Pancreas (tissue), 10 donors: ENCODE data around the gene ZBTB8OS. TPM values are rescaled to one million over a fixed set of nuclear protein-coding genes. Genes with fewer than 3 reads are reported as not detected.

ENCODE experiments used
- ATAC-seq, 4 donors: fragments of 200-7000 bp; cut with Tn5 transposase; one replicate each; pipeline versions ENCODE4 v1.8.0 to v1.9.1; 2020; ENCODE audit warnings: mild to moderate bottlenecking in 4 of 4, moderate library complexity in 4 of 4
- DNase-seq, 6 donors: peaks; one replicate each; pipeline ENCODE4 v3.0.0-alpha.2; 2020
- FAIRE-seq: peaks from 2 replicates; lab custom pipeline; 2012; peaks lifted over from hg19 to GRCh38; lab: Jason Lieb, UNC
- H3K27ac ChIP-seq, 4 donors: fragments of 200-600 bp; sonication (generic); 1 replicate in 3 of 4; 2 replicates in 1 of 4; pipeline versions ENCODE4 v1.5.0 to v1.8.0; 2020
- H3K27me3 ChIP-seq, 4 donors: fragments of 200-600 bp; one replicate each; pipeline ENCODE4 v1.8.0; 2021
- H3K36me3 ChIP-seq, 3 donors: fragments of 200-600 bp; sonication (generic) in 1 of 3; one replicate each; pipeline versions ENCODE4 v1.5.0 to v1.8.0; 2020 to 2021
- H3K4me1 ChIP-seq, 3 donors: fragments of 200-600 bp; one replicate each; pipeline ENCODE4 v1.8.0; 2021
- H3K4me3 ChIP-seq, 4 donors: fragments of 200-600 bp; sonication (generic) in 2 of 4; one replicate each; pipeline versions ENCODE4 v1.5.0 to v1.8.0; 2020 to 2021
- H3K9me3 ChIP-seq, 4 donors: fragments of 200-600 bp; one replicate each; pipeline ENCODE4 v1.8.0; 2021
- CTCF ChIP-seq, 4 donors: fragments of 200-600 bp; sonication (generic) in 3 of 4; IDR thresholded peaks; one replicate each; pipeline versions ENCODE4 v1.5.0 to v1.8.0; 2021; ENCODE audit warnings: antibody characterized with exemption in 4 of 4
- WGBS, 2 donors: extraction: QIAGEN DNeasy Blood & Tissue Kit; methylation state at CpG; one replicate each; pipeline ENCODE4 v1.1.7; 2013; 5-methylcytosine and 5-hydroxymethylcytosine counted together
- intact Hi-C, 3 donors: fragments of 100-400 bp; cut with DNase I; formaldehyde crosslinking; loops; one replicate each; pipeline versions ENCODE4 v1.11.1 to v1.14.2; 2022
- polyA plus RNA-seq, 2 donors: library from polyadenylated mRNA; stranded (reverse); fragments of 200-250 nt; gene quantifications; one replicate each; pipeline ENCODE4 v1.2.3, GENCODE V29; 2013
- total RNA-seq, 6 donors: library from RNA; stranded (reverse); fragmentation: NEBNext Ultra II Directional in 4 of 6; extraction: Animal tissue kit (Norgen Biotek cat#: 25700) in 4 of 6; gene quantifications; one replicate each; pipeline versions ENCODE4 v1.2.1 to v1.2.4, GENCODE V29; 2021 to 2023
- donor health status: healthy with polysubstance abuse.
- donor health status: DM: no; HTN: no; CAD: no; lungs with moderate emphysema.
- donor health status: DM: no; HTN: no; CAD: no.
- donor health status: control.
- donor health status: control.
- donor health status: Bipolar disorder and iron deficiency.
- donor health status: DM: yes; HTN: yes; CAD: no.
- donor health status: DM: no; HTN: no; CAD: no.
- donor health status: DM: no; HTN: no; CAD: no.
- donor health status: DM: yes; HTN: yes; CAD: no.

ZBTB8OS gene
- total and polyA plus RNA-seq, 8 donors = 11.6 to 37.0 (median 18.3) TPM

GRCh38 chr1:32600034-32600433, 50.3 kb downstream of the ZBTB8OS start:
- H3K27ac ChIP-seq = no peak overlapping the region
- FAIRE-seq = no peak
- no peaks in the 10 kb centered on the region for H3K4me1 ChIP-seq
- no peaks in the 10 kb centered on the region for H3K27me3 ChIP-seq
- ATAC-seq = no peak
- DNase-seq = no peak
- no peaks in the 10 kb centered on the region for H3K9me3 ChIP-seq
- no peak for TF ChIP-seq CTCF (IDR thresholded peaks at IDR 0.05)
- H3K36me3 ChIP-seq = peaks cover 0 to 3% (median 0%) of the 10 kb centered on the region in 3 donors
- H3K4me3 ChIP-seq = no peak overlapping the region
- intact Hi-C loops = no loop called here
- WGBS, 2 donors = 88 to 89% methylated on average over 2 of the region's 2 CpGs

GRCh38 chr1:32592943-32593342, 57.4 kb downstream of the ZBTB8OS start:
- DNase-seq (no peak), FAIRE-seq (no peak), ATAC-seq (no peak)
- intact Hi-C loops = no loop called here
- Histone ChIP-seq H3K27ac (no peak overlapping the region), H3K36me3 (peaks cover 0 to 7% (median 0%) of the 10 kb centered on the region in 3 donors), H3K27me3 (no peaks in the 10 kb centered on the region), H3K9me3 (no peaks in the 10 kb centered on the region), H3K4me1 (no peaks in the 10 kb centered on the region), H3K4me3 (no peak overlapping the region)
- TF ChIP-seq CTCF (IDR thresholded peaks at IDR 0.05) = no peak
- WGBS, 2 donors = 94 to 95% methylated on average over 9 of the region's 9 CpGs

- no peak for DNase-seq
- ATAC-seq = no peak
- Histone ChIP-seq H3K27ac (no peak overlapping the region), H3K4me3 (no peak overlapping the region), H3K36me3 (no peaks in the 10 kb centered on the region), H3K27me3 (no peaks in the 10 kb centered on the region), H3K9me3 (no peaks in the 10 kb centered on the region), H3K4me1 (no peaks in the 10 kb centered on the region)
- 82 to 85% methylated on average over 10 of the region's 10 CpGs for WGBS, 2 donors
- FAIRE-seq = no peak
- intact Hi-C loops = no loop called here
- no peak for TF ChIP-seq CTCF (IDR thresholded peaks at IDR 0.05)
Measured at GRCh38 chr1:32580348-32581017, 69.9 kb downstream of the ZBTB8OS start.

Other genes with a start within 250 kb of the ZBTB8OS start
- under 1 TPM; under 0.01 to 0.06 (median under 0.01) TPM for gene ZBTB8B, start 185.5 kb downstream of the ZBTB8OS start, total RNA-seq
- gene ZBTB8B, start 185.5 kb downstream of the ZBTB8OS start, polyA plus RNA-seq = under 1 TPM; 0.04 to 0.05 TPM
- 1 to 10 TPM; 2.9 to 5.2 (median 3.6) TPM for gene ZBTB8A, start 111.1 kb downstream of the ZBTB8OS start, total RNA-seq
- 1 to 10 TPM; 1.3 to 2.3 TPM for gene ZBTB8A, start 111.1 kb downstream of the ZBTB8OS start, polyA plus RNA-seq
- gene RBBP4, start 658 bp upstream of the ZBTB8OS start, total RNA-seq = 100 to 1,000 TPM in 1 of 6 donors, 10 to 100 TPM in 5; 59.3 to 115 (median 77.6) TPM
- gene RBBP4, start 658 bp upstream of the ZBTB8OS start, polyA plus RNA-seq = 10 to 100 TPM; 19.7 to 44.5 TPM
- gene SYNC, start 52.2 kb upstream of the ZBTB8OS start, total RNA-seq = 1 to 10 TPM in 3 of 6 donors, under 1 TPM in 3; 0.28 to 1.3 (median 0.80) TPM
- under 1 TPM; 0.52 to 0.91 TPM for gene SYNC, start 52.2 kb upstream of the ZBTB8OS start, polyA plus RNA-seq
- gene YARS1, start 166.8 kb upstream of the ZBTB8OS start, total RNA-seq = 100 to 1,000 TPM in 1 of 6 donors, 10 to 100 TPM in 5; 32.9 to 135 (median 38.3) TPM
- gene YARS1, start 166.8 kb upstream of the ZBTB8OS start, polyA plus RNA-seq = 10 to 100 TPM; 25.1 to 30.4 TPM
- 10 to 100 TPM in 3 of 6 donors, 1 to 10 TPM in 3; 7.6 to 20.2 (median 10.3) TPM for gene S100PBP, start 167.1 kb upstream of the ZBTB8OS start, total RNA-seq
- gene S100PBP, start 167.1 kb upstream of the ZBTB8OS start, polyA plus RNA-seq = 10 to 100 TPM; 12.4 to 13.5 TPM
- gene FNDC5, start 220.4 kb upstream of the ZBTB8OS start, total RNA-seq = under 1 TPM; 0.28 to 0.89 (median 0.59) TPM
- 1 to 10 TPM; 1.8 to 3.1 TPM for gene FNDC5, start 220.4 kb upstream of the ZBTB8OS start, polyA plus RNA-seq
- under 1 TPM in 5 of 6 donors, not detected in 1; 0.16 to 0.49 (median 0.47) TPM for gene HPCA, start 235.9 kb upstream of the ZBTB8OS start, total RNA-seq
- 1 to 10 TPM; 1.1 to 5.2 TPM for gene HPCA, start 235.9 kb upstream of the ZBTB8OS start, polyA plus RNA-seq